Stimulated activated CD4-positive, alpha-beta T cell treated with anti-CD3 and anti-CD28 coated beads, TNF-alpha, amount 100 ng/mL, for 1 hour (primary cell): Measurements from ENCODE around the gene NAA40.

Experiments used
- DNase-seq, 3 donors: peaks; one replicate each; pipeline ENCODE4 v3.0.0-alpha.2; 2020; ENCODE audit warnings: low read depth in 3 of 3, low spot score in 1 of 3

The NAA40 gene

GRCh38 chr11:63985812-63986155 is 47.0 kb downstream of the NAA40 start:
- peak in 2 of 3 donors; percentile 25 to 51 for DNase-seq

- DNase-seq, result peak; percentile 69 to 77 (median 72)
Observed at GRCh38 chr11:63986156-63986931, 47.5 kb downstream of the NAA40 start, which contains the start of gene OTUB1. TSS of gene OTUB1 (plus strand) at chr11:63986438. CDS start at chr11:63986457, 19 bp downstream.

GRCh38 chr11:63986932-63987513 is 48.2 kb downstream of the NAA40 start:
- DNase-seq, result no peak

DNA sequence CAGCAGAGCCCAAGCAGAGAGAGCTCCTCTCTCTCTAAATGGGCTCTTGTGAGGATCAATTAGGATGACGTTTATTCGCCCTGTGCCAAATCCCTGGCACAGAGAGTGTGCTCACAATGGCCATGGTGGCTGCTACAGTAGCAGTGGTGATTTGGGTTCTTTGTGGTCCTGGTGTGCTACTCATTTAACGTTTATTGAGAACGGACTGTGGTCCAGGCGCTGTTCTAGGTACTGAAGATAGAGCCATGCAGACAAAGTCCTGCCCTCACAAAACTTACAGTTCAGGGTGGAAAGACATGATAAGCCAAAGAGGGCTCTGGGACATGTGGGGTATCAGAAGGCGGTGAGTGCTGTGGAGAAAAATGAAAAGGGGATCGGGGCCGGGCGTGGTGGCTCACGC is 52.8 kb downstream of the NAA40 start:
- DNase-seq, result no peak

GRCh38 chr11:63993100-63993499 is 54.3 kb downstream of the NAA40 start:
- DNase-seq, result no peak

DNA sequence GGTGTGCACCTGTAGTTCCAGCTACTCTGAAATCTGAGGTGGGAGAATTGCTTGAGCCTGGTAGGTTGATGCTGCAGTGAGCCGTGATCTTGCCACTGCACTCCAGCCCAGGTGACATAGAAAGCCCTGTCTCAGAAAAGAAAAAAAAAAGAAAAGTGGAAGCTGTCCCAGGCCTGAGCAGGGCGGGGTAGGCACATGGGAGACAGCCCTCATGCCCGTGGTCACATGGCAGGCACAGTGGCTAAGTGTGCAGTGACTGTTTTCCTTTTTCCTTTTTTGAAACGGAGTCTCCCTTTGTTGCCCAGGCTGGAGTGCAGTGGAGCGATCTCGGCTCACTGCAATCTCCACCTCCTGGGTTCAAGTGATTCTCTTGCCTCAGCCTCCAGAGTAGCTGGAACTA is 55.2 kb downstream of the NAA40 start:
- no peak for DNase-seq

DNA sequence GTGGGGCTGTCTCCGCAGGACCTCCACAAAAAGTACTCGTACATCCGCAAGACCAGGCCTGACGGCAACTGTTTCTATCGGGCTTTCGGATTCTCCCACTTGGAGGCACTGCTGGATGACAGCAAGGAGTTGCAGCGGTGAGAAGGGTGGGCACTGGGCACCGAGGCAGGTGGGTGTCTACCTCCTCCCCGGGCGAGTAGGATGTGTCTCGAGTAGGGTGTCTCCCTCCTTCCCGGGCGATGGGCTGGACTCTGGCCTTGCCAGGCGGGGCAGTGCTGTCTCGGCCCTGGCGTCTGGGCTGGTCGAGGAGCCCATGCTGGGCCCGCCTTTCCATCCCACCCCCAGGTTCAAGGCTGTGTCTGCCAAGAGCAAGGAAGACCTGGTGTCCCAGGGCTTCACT is 57.7 kb downstream of the NAA40 start:
- no peak for DNase-seq

DNA sequence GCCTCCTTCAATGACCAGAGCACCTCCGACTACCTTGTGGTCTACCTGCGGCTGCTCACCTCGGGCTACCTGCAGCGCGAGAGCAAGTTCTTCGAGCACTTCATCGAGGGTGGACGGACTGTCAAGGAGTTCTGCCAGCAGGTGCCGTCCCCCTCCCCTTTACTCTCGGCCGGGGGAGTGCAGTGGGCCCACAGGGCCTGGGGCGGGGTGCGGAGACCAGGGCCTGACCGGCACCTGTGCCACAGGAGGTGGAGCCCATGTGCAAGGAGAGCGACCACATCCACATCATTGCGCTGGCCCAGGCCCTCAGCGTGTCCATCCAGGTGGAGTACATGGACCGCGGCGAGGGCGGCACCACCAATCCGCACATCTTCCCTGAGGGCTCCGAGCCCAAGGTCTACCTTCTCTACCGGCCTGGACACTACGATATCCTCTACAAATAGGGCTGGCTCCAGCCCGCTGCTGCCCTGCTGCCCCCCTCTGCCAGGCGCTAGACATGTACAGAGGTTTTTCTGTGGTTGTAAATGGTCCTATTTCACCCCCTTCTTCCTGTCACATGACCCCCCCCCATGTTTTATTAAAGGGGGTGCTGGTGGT is 58.4 kb downstream of the NAA40 start:
- DNase-seq, result no peak

GRCh38 chr11:63997801-63998337 is 59.1 kb downstream of the NAA40 start:
- DNase-seq, result no peak

DNA sequence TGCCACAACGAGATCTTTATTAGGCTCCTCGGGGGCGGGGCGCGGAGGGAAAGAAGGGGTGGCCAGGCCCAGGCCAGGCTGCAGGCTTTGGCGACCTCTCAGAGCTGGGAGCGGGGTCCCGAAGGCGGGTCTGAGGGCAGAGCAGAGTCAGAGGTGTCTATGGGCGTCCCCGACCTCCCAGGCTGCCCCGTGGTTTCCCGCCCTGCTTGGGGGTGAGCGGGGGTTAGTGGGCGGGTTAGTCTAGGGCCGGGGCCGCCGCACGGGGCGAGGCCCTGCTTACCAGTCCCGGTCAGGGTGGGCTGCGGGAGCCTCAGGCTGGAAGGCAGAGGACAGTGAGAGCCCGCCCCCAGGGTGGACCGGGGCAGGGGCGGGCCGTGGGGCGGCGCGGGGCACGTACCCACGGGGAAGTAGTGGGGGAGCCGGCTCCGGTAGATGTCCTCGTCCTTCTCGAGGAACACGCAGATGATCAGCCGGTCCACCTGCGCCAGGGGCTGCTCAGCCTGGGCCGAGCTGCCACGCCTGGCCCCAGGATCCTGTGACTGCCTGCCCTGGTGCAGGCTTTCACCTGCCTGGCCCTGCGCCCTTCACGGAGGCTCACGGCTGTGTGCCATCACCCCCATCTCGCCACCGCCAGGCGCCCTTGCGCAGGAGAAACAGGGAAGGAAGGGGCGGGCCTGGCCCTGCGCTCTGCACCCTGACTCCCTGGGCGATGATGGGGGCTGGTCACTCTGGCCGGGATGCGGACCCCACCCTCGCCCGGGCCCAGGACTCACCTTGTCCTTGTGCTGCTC is 60.0 kb downstream of the NAA40 start:
- no peak for DNase-seq

DNA sequence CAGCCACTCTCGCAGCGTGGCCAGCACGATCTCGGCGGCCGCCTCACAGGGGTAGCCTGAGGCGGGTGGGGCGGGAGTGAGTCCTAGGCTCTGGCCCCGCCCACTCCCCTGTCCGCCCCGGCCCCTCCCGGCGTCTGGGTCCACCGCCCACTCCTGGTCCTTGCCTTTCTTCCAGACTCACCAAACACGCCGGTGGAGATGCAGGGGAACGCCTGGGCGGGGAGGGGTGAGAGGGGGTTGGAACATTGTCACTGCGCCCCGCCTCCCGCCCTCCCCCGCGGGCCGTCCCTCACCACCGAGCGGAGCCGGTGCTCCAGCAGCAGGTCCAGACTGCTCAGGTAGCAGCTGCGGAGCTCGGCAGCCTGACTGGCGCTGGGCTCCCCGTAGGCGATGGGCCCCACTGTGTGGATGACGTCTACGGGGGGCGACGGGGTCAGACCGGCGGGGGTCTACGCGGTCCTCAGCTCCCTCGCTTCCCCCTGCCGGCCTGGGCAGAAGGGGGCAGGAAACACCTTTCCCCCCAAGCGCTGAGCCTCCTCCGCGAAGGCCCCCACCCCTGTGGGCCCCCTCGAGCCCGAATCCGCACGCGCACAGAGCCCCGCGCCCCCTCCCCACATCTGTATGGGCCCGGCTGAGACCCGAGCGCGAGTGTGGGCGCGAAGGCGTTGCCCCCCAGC is 60.7 kb downstream of the NAA40 start:
- DNase-seq, result peak in 2 of 3 donors; percentile 42 to 59

DNA sequence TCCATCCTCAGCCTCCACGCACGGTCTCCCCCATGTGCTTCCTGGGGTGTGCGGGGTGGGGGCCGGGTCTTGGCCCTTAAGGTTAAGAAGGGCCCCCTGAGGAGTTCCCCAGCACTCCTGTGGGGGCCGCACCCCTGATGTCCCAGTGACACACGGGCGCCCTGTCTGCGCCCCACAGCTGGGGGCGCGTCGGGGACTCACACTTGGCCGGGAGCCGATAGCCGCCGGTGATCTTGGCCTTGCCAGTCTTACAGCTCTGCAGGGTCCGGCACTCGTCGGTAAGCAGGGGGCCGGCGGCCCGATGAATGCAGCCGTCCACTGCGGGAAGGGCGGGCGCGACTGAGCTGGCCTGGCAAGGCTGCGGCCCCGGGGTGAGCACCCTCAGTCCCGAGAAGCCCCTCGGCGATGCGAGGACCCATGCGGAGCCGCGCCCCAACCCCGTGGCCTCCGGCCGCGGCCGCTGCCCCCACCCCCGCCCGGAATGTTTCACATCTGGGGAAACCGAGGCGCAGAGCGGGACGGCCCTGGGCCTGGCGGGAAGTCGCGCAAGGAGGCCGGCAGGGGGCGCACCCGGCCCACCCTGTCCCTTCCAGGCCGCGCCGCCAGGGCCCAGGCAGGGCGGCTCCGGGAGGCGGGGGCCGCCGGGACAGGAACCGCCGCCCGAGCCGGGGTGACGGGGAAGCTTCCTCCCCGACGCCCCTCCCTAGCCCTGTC is 61.4 kb downstream of the NAA40 start:
- peak; percentile 24 to 63 (median 51) for DNase-seq

- no peak for DNase-seq
Observed at GRCh38 chr11:64000740-64001483, 62.1 kb downstream of the NAA40 start.

GRCh38 chr11:64001484-64002420 is 63.0 kb downstream of the NAA40 start:
- DNase-seq, result no peak

DNA sequence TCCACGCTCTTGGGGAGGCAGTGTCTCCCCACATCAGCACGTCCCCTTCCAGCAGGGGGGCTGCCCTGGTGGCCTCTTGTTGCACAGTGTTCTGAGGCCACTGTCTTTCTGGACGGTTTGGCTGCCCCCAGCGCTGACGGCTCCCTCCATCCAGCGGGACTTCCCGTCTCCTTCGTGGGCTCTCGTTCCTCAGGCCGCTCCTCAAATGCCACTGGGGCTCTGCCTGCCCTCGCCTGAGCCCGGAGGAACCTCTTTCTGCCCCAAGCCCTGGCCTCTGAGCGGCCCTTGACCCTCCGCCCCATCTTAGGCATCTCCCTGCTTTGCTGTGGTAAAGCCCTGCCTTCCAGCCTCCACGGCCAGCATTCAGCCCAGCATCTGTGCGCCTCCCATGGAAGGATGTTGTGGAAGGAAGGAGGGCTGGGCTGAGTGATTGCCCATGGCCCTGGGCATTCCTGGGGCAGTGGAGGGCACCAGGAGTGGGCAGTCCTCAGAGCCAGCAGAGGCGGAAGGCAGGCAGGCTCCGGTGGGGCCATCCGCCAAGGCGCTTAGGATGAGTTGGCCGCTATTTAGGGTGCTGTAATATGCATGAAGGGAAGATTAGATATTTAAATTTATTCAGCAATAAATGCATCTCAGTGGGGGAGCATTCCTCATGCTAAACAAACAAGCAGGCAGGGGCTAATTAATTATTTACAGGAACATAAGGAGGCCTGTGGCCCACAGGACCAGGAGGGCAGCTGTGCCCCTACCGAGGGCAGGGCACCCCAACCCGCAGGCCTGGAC is 65.2 kb downstream of the NAA40 start:
- no peak for DNase-seq

- DNase-seq, result no peak
Observed at GRCh38 chr11:64004590-64004984, 65.8 kb downstream of the NAA40 start.

DNA sequence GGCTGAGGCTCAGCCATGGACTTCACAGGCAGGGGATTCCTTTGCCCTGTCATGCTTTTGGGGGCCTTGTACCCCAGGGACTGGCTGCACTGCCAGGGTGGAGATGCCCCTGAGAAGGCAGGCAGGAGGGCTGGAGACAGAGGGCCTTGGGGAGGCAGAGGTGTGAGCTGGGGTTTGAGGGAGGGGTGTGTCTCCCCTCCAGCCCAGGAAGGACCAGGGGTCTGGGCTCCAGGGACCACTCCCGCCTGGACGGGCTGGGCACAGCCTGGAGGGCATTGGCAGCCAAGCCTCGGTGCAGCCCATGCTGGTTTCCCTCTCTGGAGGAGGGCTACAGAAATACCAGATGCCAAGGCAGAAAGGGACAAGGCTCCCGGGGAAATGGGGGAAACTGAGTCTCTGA is 66.9 kb downstream of the NAA40 start:
- DNase-seq, result no peak

DNA sequence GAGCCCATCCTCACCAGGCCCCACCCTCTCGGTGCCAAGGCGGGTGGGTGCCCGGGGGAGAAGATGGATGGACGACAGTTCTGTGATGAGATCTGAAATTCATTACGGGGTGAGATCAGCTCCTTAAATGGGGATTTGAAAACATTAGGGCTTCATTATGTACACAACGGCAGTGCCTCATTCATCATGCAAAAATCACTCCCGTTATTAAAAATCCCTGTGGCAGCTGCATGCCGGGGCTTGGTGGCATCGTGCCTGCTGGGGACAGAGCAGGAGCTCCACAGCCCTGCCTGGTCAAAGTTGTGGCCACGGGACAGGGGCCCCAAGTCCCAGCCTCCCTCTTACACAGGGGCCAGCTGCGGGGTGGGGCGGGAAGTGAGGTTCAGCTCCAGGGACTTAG is 67.6 kb downstream of the NAA40 start:
- DNase-seq, result no peak
